ENCODE results near the gene MPRIP. TPM values are rescaled to one million over a fixed set of nuclear protein-coding genes. Genes with fewer than 3 reads are reported as not detected.

The MPRIP gene
- polyA plus RNA-seq, 1 of the 3 experiments (the other 2 are of a cell fraction), result 64.4 TPM

- Histone ChIP-seq H3K9me2 (no peaks in the 10 kb centered on the region), H3F3A (replicated peaks; ENCODE audit: insufficient read depth) (no peaks in the 10 kb centered on the region), H3K27me3 (ENCODE audit: insufficient read depth) (no peaks in the 10 kb centered on the region), H3K9ac (no peak overlapping the region), H3K27ac (ENCODE audit: low read depth in 2 of 2, low read length in 1 of 2) (no peak overlapping the region), H3K36me3 (replicated peaks in 1 of 2; ENCODE audit: control insufficient read depth in 1 of 2, insufficient read depth in 2 of 2, low read length in 1 of 2) (peaks cover 4 to 10% of the 10 kb centered on the region in 2 experiments), H3K9me3 (no peaks in the 10 kb centered on the region), H3K4me1 (ENCODE audit: control insufficient read depth in 1 of 2, insufficient read depth in 2 of 2, low read depth in 1 of 2, low read length in 1 of 2) (peaks cover 0 to 55% of the 10 kb centered on the region in 2 experiments; a peak in 1 of 4 replicates), H2AFZ (ENCODE audit: low read depth) (no peak overlapping the region), H3K4me2 (no peak overlapping the region), H3K4me3 (ENCODE audit: low read depth in 2 of 2, low read length in 1 of 2) (no peak overlapping the region), H3K79me2 (ENCODE audit: insufficient read depth) (peaks cover 96% of the 10 kb centered on the region), H4K20me1 (ENCODE audit: insufficient read depth) (peaks cover 96% of the 10 kb centered on the region)
- 95% methylated on average over 4 of the region's 5 CpGs for WGBS (ENCODE audit: low lambda C conversion rate)
- ChIA-PET POLR2A (no interaction called here), CTCF (interaction anchor here (1.4 kb wide), 1 partner anchor 11 kb away, joined by 3 read pairs; no protein-coding TSS in a partner anchor)
- TF ChIP-seq SMC3 (IDR thresholded peaks at IDR 0.05; ENCODE audit: low read depth, low read length) (no peak), EP300 (IDR thresholded peaks at IDR 0.05; ENCODE audit: borderline replicate concordance in 1 of 2, low read depth in 1 of 2, low read length in 1 of 2) (no peak), MEF2A (IDR thresholded peaks at IDR 0.05; ENCODE audit: borderline replicate concordance, low read depth) (no peak), CHD2 (IDR thresholded peaks at IDR 0.05; ENCODE audit: low read length, partially characterized antibody) (no peak), MAX (IDR thresholded peaks at IDR 0.05; ENCODE audit: low read depth) (no peak), YY1 (IDR thresholded peaks at IDR 0.05; ENCODE audit: low read depth) (no peak), USF1 (IDR thresholded peaks at IDR 0.05; ENCODE audit: borderline replicate concordance, low read depth) (no peak), FOSL2 (IDR thresholded peaks at IDR 0.05; ENCODE audit: borderline replicate concordance, low read depth) (no peak), JUND (IDR thresholded peaks at IDR 0.05) (no peak), RAD21 (IDR thresholded peaks at IDR 0.05; ENCODE audit: low read length) (no peak), RFX5 (IDR thresholded peaks at IDR 0.05; ENCODE audit: low read length) (no peak), CTCF (IDR thresholded peaks at IDR 0.05) (no peak), USF2 (IDR thresholded peaks at IDR 0.05; ENCODE audit: borderline replicate concordance, low read depth, low read length) (no peak), FOXJ3 (CRISPR knock-in tag; IDR thresholded peaks at IDR 0.05) (no peak), GATA2 (CRISPR knock-in tag; IDR thresholded peaks at IDR 0.05) (no peak), ELF1 (IDR thresholded peaks at IDR 0.05) (no peak), IRF3 (IDR thresholded peaks at IDR 0.05; ENCODE audit: low read depth, low read length) (no peak), TEAD4 (IDR thresholded peaks at IDR 0.05; ENCODE audit: borderline replicate concordance, insufficient read depth) (no peak), GABPA (IDR thresholded peaks at IDR 0.05; ENCODE audit: low read depth) (no peak), EZH2phosphoT487 (IDR thresholded peaks at IDR 0.05; ENCODE audit: borderline replicate concordance, low read depth) (no peak)
- DNase-seq, result no peak
These were observed 68.3 kb downstream of the MPRIP start for GRCh38 chr17:17110520-17110919.
